GM23338 (cell line): ENCODE measurements around the gene TMEM247.

ENCODE experiments used
- CREB1 ChIP-seq: fragments of 250-450 bp; sonication (Bioruptor Pico); IDR thresholded peaks from 2 replicates; pipeline ENCODE4 v1.5.0; 2020; ENCODE audit warnings: low read depth, mild to moderate bottlenecking, moderate library complexity
- EZH2 ChIP-seq: fragments of 200-600 bp; sonication (generic); IDR thresholded peaks from one replicate; pipeline ENCODE4 v1.8.0; 2017; ENCODE audit warnings: antibody characterized with exemption, mild to moderate bottlenecking, low read depth; ENCODE audit not compliant: unreplicated experiment
- POLR2AphosphoS5 ChIP-seq: IDR thresholded peaks from 2 replicates; pipeline ENCODE4 v1.6.1; 2016; ENCODE audit warnings: antibody characterized with exemption, low read depth
- TF ChIP-seq, protein P1 (sequence below): IDR thresholded peaks from one replicate; pipeline ENCODE4 v1.6.1; 2018; ENCODE audit warnings: antibody characterized with exemption; ENCODE audit not compliant: unreplicated experiment
- TF ChIP-seq, protein P2 (sequence below), 2 experiments: fragments of 200-600 bp in 1 of 2; sonication (generic) in 1 of 2; conservative IDR thresholded peaks; 2 replicates each; pipeline versions ENCODE4 v1.5.1 to v1.6.1; 2016 to 2017; ENCODE audit warnings: antibody characterized with exemption in 2 of 2, low read depth in 2 of 2, mild to moderate bottlenecking in 2 of 2, moderate library complexity in 1 of 2

DNA sequence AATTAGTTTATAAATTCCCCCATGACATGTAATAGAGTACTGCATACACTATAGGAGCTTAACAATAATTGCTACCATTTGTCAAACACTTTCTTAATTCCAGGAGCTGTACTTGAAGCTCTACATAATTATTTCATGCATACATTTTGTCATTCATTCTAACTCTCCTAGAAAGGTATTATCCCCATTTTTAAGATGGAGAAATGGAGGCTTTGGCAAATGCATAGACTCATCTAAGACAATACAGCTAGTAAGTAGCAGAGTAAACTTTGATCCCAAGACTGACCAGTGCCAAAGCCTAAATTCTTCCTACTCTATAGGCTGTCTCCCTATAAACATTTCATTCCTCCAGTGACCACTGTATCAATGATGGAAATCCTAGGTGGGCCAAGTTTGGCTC is 42.6 kb upstream of the TMEM247 start:
- TF ChIP-seq, protein P1, sequence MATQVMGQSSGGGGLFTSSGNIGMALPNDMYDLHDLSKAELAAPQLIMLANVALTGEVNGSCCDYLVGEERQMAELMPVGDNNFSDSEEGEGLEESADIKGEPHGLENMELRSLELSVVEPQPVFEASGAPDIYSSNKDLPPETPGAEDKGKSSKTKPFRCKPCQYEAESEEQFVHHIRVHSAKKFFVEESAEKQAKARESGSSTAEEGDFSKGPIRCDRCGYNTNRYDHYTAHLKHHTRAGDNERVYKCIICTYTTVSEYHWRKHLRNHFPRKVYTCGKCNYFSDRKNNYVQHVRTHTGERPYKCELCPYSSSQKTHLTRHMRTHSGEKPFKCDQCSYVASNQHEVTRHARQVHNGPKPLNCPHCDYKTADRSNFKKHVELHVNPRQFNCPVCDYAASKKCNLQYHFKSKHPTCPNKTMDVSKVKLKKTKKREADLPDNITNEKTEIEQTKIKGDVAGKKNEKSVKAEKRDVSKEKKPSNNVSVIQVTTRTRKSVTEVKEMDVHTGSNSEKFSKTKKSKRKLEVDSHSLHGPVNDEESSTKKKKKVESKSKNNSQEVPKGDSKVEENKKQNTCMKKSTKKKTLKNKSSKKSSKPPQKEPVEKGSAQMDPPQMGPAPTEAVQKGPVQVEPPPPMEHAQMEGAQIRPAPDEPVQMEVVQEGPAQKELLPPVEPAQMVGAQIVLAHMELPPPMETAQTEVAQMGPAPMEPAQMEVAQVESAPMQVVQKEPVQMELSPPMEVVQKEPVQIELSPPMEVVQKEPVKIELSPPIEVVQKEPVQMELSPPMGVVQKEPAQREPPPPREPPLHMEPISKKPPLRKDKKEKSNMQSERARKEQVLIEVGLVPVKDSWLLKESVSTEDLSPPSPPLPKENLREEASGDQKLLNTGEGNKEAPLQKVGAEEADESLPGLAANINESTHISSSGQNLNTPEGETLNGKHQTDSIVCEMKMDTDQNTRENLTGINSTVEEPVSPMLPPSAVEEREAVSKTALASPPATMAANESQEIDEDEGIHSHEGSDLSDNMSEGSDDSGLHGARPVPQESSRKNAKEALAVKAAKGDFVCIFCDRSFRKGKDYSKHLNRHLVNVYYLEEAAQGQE: no peak
- TF ChIP-seq, protein P2, sequence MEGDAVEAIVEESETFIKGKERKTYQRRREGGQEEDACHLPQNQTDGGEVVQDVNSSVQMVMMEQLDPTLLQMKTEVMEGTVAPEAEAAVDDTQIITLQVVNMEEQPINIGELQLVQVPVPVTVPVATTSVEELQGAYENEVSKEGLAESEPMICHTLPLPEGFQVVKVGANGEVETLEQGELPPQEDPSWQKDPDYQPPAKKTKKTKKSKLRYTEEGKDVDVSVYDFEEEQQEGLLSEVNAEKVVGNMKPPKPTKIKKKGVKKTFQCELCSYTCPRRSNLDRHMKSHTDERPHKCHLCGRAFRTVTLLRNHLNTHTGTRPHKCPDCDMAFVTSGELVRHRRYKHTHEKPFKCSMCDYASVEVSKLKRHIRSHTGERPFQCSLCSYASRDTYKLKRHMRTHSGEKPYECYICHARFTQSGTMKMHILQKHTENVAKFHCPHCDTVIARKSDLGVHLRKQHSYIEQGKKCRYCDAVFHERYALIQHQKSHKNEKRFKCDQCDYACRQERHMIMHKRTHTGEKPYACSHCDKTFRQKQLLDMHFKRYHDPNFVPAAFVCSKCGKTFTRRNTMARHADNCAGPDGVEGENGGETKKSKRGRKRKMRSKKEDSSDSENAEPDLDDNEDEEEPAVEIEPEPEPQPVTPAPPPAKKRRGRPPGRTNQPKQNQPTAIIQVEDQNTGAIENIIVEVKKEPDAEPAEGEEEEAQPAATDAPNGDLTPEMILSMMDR (conservative IDR thresholded peaks at IDR 0.05; ENCODE audit: low read depth in 2 of 2): no peak
- no peak for TF ChIP-seq EZH2
- TF ChIP-seq CREB1 (CRISPR knock-in tag): no peak
- TF ChIP-seq POLR2AphosphoS5: no peak
